GM21360 (cell line): ENCODE data around the gene BPIFA2.

Experiments
- ATAC-seq: cut with Tn5 transposase; IDR thresholded peaks from one replicate; pipeline ENCODE4 v1.9.1; 2021; ENCODE audit warnings: mild to moderate bottlenecking, moderate library complexity; ENCODE audit not compliant: unreplicated experiment

BPIFA2 gene

DNA sequence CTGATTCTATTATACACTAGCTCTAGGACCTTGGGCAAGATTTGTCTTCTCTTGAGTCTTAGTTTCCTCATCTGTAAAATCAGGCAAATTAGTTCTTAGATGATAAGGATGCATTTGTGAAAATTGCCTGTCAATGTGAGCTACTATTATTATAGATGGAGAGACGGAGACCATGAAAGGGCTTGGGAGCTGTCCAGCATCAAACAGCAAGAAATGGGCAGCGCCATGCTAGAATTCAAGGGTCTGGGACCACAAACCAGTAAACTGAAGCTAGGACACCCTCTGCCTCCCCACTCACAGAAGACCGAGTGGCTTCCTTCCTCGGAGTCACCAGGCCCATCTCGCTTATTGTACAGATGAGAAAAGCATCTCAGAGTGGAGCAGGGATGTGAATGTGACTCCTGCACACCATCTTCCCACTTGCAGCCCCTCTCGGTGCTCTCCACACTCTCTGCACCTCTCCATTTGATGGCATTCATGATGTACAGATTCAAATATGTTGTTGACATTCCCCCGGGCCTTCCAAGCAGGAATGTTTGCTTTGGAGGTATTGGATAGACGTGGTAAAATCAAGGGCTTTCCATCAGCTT lies 25.0 kb downstream of the BPIFA2 start:
- ATAC-seq: no peak

GRCh38 chr20:33199026-33199425 lies 31.1 kb downstream of the BPIFA2 start:
- ATAC-seq: no peak

- no peak for ATAC-seq
These were observed 34.5 kb downstream of the BPIFA2 start for GRCh38 chr20:33202451-33202850.

DNA sequence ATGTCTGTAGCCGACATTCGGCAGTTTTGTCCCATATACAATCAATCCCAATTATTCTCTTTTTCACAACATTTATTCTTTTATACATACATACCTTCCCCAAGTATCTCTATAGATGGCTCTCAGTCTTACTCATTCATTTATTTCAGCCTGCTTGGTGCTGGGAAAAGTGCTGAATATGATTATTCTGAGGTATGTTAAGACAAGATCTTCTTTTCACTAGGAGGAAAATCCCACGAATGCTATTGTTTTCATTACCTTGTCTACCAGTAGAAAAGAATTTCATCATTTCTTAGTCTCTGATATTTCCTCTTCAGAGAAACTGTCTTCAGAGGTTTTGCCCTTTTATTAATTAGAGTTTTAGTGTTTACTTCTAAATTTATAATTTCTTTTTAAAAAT lies 35.5 kb downstream of the BPIFA2 start:
- no peak for ATAC-seq

GRCh38 chr20:33209789-33210188 lies 41.8 kb downstream of the BPIFA2 start:
- ATAC-seq: no peak

DNA sequence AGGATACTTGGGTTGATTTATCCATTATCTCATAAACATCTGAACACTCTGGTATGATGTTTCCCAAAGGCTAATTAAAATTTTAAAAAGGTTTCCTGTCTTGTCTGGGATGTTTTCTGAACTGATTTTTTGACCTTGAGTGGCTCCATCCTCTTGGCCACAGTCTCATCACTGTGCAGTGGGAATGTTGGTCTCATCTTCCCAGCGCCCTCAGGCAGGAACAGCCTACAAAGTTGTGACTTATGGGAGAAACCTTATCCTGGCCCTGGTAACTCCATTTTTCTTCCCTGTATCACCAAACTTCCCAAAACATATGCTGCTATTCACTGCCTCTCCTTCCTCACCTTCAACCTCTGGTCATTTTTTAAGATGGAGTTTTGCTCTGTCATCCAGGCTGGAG lies 42.4 kb downstream of the BPIFA2 start:
- no peak for ATAC-seq

DNA sequence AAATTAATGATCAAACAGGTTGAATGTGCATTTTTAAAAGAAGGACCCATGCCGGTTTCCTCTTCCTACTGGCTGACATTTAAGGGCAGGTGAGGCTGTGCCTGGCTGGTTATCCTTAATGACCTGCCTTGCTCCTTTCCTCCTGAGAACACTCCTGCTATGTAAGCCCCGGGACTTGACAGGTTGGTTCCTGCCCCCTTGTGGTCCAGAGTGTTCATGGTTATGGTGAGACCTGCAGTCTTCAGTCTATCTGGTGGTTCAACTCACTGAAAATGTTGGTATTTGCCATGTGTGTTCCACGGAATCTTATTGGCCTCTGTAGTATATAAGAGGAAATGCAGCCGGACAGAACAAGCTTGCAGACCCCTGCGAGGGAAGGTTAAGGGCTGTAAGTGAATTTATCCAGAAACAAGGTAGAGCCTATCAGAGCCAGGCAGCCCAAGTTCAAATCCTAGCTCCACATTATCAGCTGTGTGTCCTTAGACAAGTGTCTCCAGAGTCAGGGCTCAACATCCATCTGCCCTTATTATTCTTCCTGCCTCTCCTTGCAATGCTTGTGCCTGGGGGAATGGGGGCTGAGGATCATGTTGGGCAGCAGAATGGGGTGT lies 44.0 kb downstream of the BPIFA2 start:
- ATAC-seq: no peak

DNA sequence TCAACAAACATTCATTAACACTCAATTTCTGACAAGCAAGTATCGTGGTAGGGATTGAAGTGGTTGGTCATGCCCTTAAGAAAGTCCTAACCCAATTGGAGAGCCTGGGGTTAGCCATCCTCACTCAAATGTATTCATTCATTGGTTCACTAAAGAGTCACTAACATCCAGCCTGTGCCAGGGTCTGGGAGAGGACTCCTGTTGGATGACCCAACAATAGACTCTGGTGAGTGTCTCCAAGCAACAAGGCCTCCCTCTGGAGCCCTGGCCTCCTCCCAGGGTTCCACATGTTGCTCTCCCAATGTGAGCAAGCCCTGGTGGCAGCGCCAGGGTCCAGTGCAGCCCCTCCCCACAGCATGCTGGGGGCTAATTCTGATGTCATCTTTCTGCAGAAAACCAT lies 49.1 kb downstream of the BPIFA2 start, which contains the start of gene BPIFA3:
Gene BPIFA3 (plus strand): TSS at position 301 of the 400 bp plus-strand sequence. CDS start 185 bp downstream, outside the sequence.
- ATAC-seq: no peak

DNA sequence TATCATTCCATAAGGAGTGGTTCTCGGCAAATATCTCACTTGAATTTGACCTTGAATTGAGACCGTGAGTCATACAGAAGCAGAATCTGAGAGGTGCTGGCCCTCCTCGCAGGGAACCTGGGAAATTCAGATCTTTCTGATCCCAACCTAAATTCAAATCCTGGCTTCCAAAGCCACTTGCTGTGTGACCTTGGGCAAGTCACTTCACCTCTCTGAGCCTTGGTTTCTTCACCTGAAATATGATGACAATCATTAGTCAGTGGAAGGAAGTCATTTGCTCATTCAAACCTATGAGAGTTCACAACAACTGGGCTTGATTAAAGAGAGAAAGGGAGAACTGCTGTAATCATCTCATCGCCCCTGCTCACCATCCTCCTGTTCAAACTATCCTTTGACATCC lies 56.4 kb downstream of the BPIFA2 start:
- no peak for ATAC-seq

DNA sequence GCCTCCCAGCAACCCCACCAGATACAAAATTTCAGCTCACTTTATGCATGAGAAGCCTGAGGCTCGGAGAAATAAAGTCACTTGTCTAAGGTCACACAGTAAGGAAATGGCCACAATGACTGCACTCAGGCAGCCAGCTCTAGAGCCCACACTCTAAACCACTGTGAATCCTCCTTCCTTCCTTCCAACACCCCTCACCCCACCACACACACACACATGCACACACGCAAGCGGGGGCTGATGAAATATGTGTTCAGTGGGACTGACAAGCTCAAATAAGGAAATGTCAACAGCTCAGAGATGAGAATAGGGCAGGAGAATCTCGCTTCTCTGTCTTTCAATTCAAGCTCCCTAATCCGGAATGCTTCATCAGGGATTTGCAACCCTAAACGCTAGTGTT lies 61.9 kb downstream of the BPIFA2 start:
- no peak for ATAC-seq
